ENCODE results near the gene HTD2.
A peak's percentile ranks its signal among the peaks of the same experiment; 100 is the strongest.

HTD2 gene

DNA sequence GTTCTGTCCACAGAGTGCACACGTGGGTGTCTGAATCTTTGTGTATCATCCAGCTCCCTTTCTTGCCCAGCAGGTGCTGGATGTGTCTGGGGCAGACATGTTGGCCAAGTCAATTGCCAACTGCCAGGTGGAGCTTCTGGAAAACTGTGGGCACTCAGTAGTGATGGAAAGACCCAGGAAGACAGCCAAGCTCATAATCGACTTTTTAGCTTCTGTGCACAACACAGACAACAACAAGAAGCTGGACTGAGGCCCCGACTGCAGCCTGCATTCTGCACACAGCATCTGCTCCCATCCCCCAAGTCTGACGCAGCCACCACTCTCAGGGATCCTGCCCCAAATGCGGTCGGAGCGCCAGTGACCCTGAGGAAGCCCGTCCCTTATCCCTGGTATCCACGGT is 12.8 kb upstream of the HTD2 start:
- FAIRE-seq: no peak

DNA sequence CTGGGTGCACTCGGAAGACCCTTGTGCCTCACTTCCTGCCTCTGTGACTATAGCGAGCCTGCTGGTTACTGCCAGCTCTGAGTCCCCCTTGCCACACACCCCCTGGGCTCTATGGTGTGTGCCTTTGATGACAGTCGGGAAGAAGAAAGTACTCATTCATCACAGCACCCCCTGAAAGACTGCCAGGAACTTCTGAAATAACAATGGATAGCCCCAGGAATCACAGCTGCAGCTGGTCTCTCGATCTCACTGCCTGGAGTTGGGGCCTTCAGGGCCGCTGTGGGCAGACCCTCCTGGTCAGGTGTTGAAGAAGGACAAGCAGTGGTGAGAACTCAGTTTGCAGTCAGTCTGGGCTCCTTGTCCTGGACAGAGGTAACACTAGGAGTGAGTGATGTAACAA is 10.1 kb upstream of the HTD2 start:
- no peak for FAIRE-seq

GRCh38 chr3:58296843-58297242 is 9.5 kb upstream of the HTD2 start:
- FAIRE-seq: no peak

DNA sequence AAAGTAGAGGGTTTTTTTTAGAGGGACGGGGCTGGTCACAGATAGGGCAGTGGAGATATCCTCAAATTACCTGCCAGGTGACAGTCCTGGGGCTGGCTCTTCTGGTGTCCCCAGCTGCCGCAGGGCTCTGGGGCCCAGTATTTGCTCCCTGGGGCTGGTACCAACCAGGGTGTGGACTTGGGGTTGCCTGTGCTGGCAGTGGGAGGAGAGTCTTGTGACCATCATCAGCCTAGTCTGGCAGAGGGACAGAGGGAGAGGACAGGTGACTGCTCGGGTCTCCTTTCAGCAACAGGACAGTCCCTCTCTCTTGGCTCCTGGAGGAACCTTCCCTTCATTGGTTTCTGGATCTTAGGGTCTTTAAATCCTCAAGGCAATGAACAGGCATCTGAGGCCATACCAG is 8.1 kb upstream of the HTD2 start:
- no peak for FAIRE-seq

GRCh38 chr3:58299075-58299474 is 7.2 kb upstream of the HTD2 start:
- no peak for FAIRE-seq

GRCh38 chr3:58299839-58300516 is 6.3 kb upstream of the HTD2 start:
- FAIRE-seq: peak; percentile 99

DNA sequence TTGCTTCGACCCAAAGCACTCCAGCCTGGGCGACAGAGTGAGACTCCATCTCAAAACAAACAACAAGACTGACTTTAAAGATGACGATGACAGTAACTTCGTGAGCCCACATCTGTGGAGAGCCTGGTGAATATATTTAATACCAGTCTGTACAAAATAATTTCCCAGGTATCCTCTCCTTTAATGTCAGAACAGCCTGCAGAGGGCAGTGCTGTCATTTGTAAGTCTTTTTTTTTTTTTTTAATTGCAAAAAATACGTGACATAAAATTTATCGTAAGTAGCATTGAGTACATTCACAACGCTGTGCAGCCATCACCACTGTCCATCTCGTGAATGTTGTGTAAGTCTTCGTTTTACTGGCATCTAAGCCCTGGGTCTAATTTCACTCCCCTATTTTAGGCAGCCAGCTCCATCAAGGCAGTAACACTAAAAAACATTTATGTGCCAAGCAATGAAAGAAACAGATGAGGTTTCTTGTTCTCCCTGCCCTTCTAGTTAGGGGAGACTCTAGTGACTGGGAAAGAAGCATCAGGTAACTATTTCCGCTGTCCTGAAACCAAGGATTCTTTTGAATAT is 1.4 kb downstream of the HTD2 start:
- peak; percentile 47 for FAIRE-seq

DNA sequence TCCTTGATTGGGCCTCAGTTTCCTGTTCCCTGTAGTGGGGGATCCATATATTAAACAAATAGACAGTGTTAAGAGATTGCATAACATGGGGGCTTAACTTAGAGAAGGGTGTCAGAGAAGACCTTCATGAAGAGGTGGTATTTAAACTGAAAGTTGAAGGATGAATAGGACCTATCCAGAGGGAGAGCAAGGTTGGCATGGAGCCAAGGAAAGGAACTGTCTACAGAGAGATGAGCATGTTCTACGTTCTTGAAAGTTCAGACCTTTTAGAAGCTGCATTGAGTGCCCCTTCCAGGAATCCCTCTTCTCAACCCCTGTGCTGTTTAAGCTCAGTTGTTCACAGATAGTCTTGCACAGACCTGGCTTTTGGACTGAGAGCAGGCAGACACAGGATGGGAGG is 2.4 kb downstream of the HTD2 start:
- FAIRE-seq: no peak

DNA sequence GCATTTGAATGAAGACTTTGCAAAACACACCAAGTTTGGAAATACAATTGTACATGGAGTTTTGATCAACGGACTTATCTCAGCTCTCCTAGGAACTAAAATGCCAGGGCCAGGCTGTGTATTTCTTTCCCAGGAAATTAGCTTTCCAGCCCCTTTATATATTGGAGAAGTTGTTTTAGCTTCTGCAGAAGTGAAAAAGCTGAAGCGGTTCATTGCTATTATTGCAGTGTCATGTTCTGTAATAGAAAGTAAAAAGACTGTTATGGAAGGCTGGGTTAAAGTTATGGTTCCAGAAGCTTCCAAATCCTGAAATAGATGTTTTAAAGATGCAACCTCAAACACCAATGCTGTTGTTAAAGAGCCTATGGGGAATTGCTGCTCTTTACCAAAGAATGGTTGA is 11.5 kb downstream of the HTD2 start:
- FAIRE-seq: no peak

GRCh38 chr3:58321791-58322190 is 15.5 kb downstream of the HTD2 start:
- no peak for FAIRE-seq

DNA sequence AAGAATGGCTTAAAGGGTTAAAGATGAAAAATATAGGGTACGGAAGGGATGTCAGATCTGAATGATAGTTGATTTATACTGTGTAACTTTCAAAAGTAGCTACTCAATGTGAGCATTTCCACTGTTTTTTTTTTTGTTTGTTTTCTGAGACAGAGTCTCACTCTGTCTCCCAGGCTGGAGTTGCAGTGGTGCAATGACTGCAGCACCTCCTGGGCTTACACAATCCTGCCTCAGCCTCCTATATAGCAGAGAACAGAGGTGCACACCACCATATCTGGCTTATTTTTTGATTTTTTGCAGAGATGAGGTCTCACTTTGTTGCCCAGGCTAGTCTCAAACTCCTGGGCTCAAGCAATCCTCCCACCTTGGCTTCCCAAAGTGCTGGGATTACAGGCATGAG is 16.5 kb downstream of the HTD2 start:
- FAIRE-seq: no peak

DNA sequence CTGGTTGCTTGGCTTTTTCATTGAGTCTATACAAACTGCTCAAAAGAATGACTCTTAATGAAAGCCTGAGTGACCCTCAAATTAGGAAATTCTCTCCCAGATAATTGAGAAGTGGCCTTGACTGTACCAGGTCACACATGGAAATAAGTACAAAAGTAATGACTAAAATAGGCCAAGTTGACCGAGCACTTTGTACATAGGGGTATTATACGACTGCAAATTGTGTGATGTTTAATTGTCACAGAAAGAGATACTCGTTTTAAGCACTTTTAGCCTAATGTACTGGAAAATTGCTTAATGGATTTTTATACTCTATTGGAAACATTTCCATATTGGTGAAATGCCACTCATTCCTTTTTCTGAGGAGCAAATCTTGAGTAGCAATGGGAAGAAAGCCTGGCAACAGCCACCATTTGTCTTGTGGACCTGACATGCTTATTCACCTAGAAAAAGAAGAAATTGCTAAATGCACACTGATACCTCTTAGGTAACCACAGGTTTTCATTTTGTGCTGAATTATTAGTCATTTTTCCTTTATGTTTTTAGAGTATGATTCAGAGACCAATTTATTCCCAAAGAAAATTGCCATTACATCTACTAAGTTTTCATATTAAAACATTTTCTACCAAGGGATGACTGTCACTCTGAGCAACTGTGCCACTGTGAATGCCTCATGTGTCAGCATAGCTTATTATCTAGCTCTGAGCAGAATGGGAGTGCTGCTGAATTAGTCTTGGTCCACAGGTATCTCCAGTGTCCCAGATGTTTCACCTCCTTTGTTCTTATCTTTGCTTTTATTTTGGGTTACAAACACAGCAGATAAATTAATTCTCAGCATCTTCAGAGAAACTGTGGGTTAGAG is 17.4 kb downstream of the HTD2 start:
- FAIRE-seq: peak; percentile 99

- no peak for FAIRE-seq
These were observed 18.4 kb downstream of the HTD2 start for GRCh38 chr3:58324391-58325390.

DNA sequence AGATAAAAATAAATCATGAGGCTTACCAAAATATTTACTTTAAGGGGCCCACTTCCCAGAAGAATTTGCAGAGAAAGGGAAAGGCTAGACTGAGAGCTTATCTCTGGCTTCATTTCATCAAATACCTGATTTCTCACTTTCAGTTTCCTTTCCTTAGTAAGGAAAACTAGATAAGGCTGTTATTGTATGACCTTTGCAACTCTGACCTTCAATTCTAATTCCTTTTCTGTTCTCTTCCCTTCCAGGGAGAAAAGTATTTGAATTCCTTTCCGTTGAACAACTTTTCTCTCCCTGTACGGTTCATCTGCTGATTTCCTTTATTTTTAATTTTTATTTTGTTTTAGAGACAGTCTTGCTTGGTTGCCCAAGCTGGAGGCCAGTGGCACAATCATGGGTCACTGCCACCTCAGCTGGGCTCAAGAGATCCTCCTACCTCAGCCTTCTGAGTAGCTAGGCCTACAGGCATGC is 19.2 kb downstream of the HTD2 start:
- FAIRE-seq: no peak

GRCh38 chr3:58326267-58326900 is 20.1 kb downstream of the HTD2 start:
- FAIRE-seq: no peak

DNA sequence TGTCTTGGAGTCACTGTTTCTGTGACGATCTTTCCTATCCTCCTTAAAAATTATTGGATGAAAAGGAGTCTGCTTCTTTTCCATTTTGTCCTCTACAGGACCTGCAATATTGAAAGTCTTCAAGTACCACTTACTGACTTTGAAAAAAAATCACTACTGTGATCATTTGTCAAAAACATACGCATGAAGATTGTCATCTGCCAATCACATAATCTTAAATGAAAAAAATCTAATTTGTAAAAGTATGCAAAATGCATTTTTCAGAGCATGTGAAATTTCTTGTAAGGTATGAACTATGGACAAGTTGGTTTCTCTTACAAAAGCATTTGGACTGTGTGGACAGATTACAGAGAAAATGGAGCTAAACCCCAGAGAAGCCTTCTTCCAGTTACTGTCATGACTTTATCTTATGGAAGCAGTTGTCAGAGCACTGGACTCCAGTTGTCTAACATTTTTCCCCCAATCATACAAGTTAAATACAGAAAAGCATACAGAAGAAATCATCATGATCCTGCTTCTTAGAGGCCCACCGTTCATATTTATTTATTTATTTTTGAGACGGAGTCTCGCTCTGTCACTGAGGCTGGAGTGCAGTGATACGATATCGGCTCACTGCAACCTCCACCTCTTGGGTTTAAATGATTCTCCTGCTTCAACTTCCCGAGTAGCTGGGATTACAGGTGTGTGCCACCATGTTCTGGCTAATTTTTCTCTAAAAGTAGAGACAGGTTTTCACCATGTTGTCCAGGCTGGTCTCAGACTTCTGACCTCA is 23.0 kb downstream of the HTD2 start:
- no peak for FAIRE-seq

GRCh38 chr3:58329922-58330413 is 23.6 kb downstream of the HTD2 start:
- no peak for FAIRE-seq

GRCh38 chr3:58331593-58332152 is 25.4 kb downstream of the HTD2 start:
- no peak for FAIRE-seq

DNA sequence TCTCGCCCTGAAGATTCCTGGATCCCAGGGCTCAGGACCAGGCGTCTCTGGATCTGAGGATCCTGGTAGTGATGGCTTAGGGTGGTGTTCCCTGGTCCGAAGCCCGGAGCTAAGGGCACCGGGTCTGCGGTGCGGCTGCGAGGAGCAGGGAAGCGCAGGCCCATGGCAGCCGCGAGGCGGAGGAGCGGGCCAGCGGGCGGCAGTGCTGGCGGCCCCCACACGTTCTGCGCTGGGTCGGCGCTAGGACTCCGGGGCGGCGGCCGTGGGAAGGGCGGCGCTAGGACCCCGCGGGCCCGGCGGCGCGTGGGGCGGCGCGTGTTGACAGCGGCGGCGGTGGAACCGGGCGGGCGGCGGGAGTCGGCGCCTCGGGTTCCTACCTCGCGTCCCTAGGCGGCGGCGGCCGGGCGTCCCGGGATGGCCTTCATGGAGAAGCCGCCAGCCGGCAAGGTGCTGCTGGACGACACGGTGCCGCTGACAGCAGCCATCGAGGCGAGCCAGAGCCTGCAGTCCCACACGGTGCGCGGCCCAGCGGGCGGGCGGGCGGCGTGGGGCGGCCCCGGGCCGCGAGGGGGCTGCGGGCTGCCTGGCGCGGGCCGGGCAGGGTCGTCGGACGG is 26.4 kb downstream of the HTD2 start, which contains the start of gene PXK:
PXK (plus strand) TSS at position 318 of the 614 bp plus-strand sequence; CDS start at position 415, 97 bp downstream.
- no peak for FAIRE-seq

Measured in islet of Langerhans (tissue), 1 donor.